CD4-positive, alpha-beta memory T cell (primary cell): ENCODE data around the gene EEF1AKMT3. TPM values are rescaled to one million over a fixed set of nuclear protein-coding genes. Genes with fewer than 3 reads are reported as not detected.

Experiments
- CTCF ChIA-PET: fragments of 350-600 bp; sonication (Branson Sonifier 250); formaldehyde crosslinking; loops from one replicate; lab custom pipeline; 2021; ENCODE audit warnings: inconsistent platforms; ENCODE audit not compliant: partially characterized antibody; lab: Charles Lee
- POLR2A ChIA-PET: fragments of 350-600 bp; sonication (Branson Sonifier 250); formaldehyde crosslinking; loops from one replicate; lab custom pipeline; 2021; ENCODE audit not compliant: partially characterized antibody; lab: Charles Lee
- DNase-seq, 5 donors: peaks; one replicate each; pipeline versions ENCODE4 v3.0.0 to v3.0.0-alpha.2; 2020 to 2022; ENCODE audit warnings: mixed read lengths in 1 of 5
- H3K27ac ChIP-seq: one replicate; pipeline ENCODE4 v1.7.0; 2013; ENCODE audit warnings: low read depth, low read length
- H3K27me3 ChIP-seq: 2 replicates; pipeline ENCODE4 v1.7.0; 2013; ENCODE audit warnings: mild to moderate bottlenecking, low read length, moderate library complexity; ENCODE audit not compliant: insufficient read depth
- H3K36me3 ChIP-seq: 2 replicates; pipeline ENCODE4 v1.7.0; 2013; ENCODE audit warnings: mild to moderate bottlenecking, low read length, moderate library complexity; ENCODE audit not compliant: insufficient read depth
- H3K4me1 ChIP-seq: 2 replicates; pipeline ENCODE4 v1.7.0; 2013; ENCODE audit warnings: mild to moderate bottlenecking, low read length, moderate library complexity; ENCODE audit not compliant: insufficient read depth
- H3K4me3 ChIP-seq, 2 donors: one replicate each; pipeline ENCODE4 v1.7.0; 2013; ENCODE audit warnings: low read length in 2 of 2, mild to moderate bottlenecking in 1 of 2
- H3K9me3 ChIP-seq, 2 donors: one replicate each; pipeline ENCODE4 v1.7.0; 2013; ENCODE audit warnings: low read length in 2 of 2, control low read depth in 1 of 2; ENCODE audit not compliant: control insufficient read depth in 1 of 2
- H3K27ac Mint-ChIP-seq, 7 donors: one replicate each; pipeline ENCODE4 v1.8.0; 2020 to 2021; ENCODE audit warnings: mixed read lengths in 7 of 7, mild to moderate bottlenecking in 6 of 7, inconsistent platforms in 3 of 7, moderate library complexity in 3 of 7
- H3K27me3 Mint-ChIP-seq, 2 donors: one replicate each; pipeline ENCODE4 v1.8.0; 2020 to 2021; ENCODE audit warnings: mixed read lengths in 2 of 2
- H3K36me3 Mint-ChIP-seq, 2 donors: one replicate each; pipeline ENCODE4 v1.8.0; 2020 to 2021; ENCODE audit warnings: mixed read lengths in 2 of 2, inconsistent platforms in 1 of 2, mild to moderate bottlenecking in 1 of 2
- H3K4me1 Mint-ChIP-seq, 4 donors: one replicate each; pipeline ENCODE4 v1.8.0; 2020 to 2021; ENCODE audit warnings: mixed read lengths in 4 of 4, mild to moderate bottlenecking in 1 of 4
- H3K4me3 Mint-ChIP-seq, 8 donors: one replicate each; pipeline ENCODE4 v1.8.0; 2020 to 2021; ENCODE audit warnings: mixed read lengths in 8 of 8, mild to moderate bottlenecking in 7 of 8, moderate library complexity in 6 of 8, inconsistent platforms in 3 of 8
- H3K9me3 Mint-ChIP-seq, 8 donors: one replicate each; pipeline ENCODE4 v1.8.0; 2020 to 2021; ENCODE audit warnings: mixed read lengths in 8 of 8, mild to moderate bottlenecking in 5 of 8, inconsistent platforms in 3 of 8, moderate library complexity in 1 of 8
- intact Hi-C: fragments of 100-400 bp; cut with micrococcal nuclease; formaldehyde crosslinking; loops from one replicate; pipeline ENCODE4 v1.15.1; 2023
- polyA plus RNA-seq, 2 donors: library from polyadenylated mRNA; unstranded; fragments of 300-500 nt; fragmentation: Illumina TruSeq; gene quantifications; one replicate each; pipeline ENCODE4 v1.2.3, GENCODE V29; 2021
- total RNA-seq, 2 experiments: library from RNA; stranded (reverse); gene quantifications; one replicate each; pipeline ENCODE4 v1.2.3, GENCODE V29; 2021

The EEF1AKMT3 gene
- total and polyA plus RNA-seq, 4 experiments from 2014 or later: 3.1 to 12.4 (median 5.1) TPM

DNA sequence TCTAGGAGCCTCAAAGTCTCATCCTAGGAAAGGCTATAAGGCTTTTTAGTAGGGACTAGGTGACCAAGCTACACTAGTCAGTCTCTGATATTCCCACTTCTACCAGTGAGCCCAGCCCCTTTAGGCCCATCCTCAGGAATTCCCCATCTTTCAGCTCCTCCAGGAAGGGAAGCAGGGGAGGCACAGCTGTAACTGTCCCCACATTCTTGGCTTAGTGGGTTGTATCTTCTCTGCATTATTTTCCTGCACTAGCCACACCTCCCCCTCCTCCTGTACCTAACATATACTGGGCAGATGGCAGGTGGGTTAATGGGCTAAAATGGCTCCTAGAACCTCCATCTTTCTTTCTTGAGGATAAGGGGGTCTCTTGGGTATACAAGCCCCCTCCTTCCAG lies 5.1 kb upstream of the EEF1AKMT3 start:
- no peaks in the 10 kb centered on the region for H3K9me3 ChIP-seq
- peaks cover 19% of the 10 kb centered on the region for H3K27me3 ChIP-seq
- Mint-ChIP-seq H3K4me1 (peaks cover 17 to 54% (median 34%) of the 10 kb centered on the region in 4 donors), H3K9me3 (peaks cover 0 to 2% (median 0%) of the 10 kb centered on the region in 8 donors), H3K4me3 (peak overlapping the region in 3 of 8 donors; percentile 6 to 94 (median 91)), H3K36me3 (peaks cover 11 to 19% of the 10 kb centered on the region in 2 donors), H3K27me3 (peaks cover 6 to 15% of the 10 kb centered on the region in 2 donors), H3K27ac (no peak overlapping the region)
- ChIA-PET POLR2A (interaction anchor here (1.0 to 4.3 kb wide), 8 partner anchors 8 to 26 kb away, joined by 3 to 45 read pairs (median 4); partner anchors contain the start of genes CDK4, TSFM and TSPAN31), CTCF (interaction anchor here (0.8 to 4.8 kb wide), 9 partner anchors 8 to 138 kb away, joined by 3 to 36 read pairs (median 4); no protein-coding TSS in a partner anchor)
- H3K4me1 ChIP-seq: peaks cover 45% of the 10 kb centered on the region
- no peak for DNase-seq
- no peak overlapping the region for H3K27ac ChIP-seq
- no peaks in the 10 kb centered on the region for H3K36me3 ChIP-seq
- intact Hi-C loops: no loop called here
- no peak overlapping the region for H3K4me3 ChIP-seq

DNA sequence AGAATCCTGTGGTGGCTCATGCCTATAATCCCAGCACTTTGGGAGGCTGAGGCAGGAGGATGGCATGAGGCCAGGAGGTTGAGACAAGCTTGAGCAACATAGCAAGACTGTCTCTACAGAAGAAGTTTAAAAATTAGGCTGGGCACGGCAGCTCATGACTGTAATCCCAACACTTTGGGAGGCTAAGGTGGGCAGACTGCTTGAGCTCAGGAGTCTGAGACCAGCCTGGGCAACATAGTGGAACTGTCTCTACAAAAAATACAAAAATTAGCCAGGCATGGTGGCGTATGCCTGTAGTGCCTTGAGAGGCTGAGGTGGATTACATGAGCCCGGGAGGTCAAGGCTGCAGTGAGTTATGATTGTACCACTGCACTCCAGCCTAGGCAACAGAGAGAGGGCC lies 4.5 kb upstream of the EEF1AKMT3 start:
- intact Hi-C loops: no loop called here
- CTCF ChIA-PET: interaction anchor here (0.8 to 4.8 kb wide), 8 partner anchors 9 to 138 kb away, joined by 3 to 36 read pairs (median 10); no protein-coding TSS in a partner anchor
- POLR2A ChIA-PET: interaction anchor here (0.6 to 4.3 kb wide), 7 partner anchors 9 to 165 kb away, joined by 3 to 45 read pairs (median 4); partner anchors contain the start of genes CDK4, TSFM and TSPAN31

DNA sequence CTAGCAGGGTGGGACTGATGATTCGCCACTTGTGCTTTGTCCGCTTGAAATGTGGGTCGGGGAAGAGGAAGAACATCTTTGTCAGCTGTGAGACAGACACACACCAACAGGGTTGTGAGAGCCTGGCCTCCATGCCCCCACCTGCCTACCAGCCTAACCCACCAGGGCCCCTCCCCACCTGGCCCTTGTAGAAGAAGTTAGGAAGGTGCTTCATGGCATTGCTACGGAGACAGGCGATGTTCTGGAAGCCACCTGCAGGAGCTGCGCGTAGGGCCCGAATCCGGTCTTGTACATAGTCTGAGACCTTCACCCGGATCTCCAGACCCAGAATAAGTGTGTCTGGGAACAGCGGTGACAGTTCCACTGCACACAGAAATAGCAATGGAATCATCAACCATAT lies 2.8 kb upstream of the EEF1AKMT3 start:
- Histone ChIP-seq H3K27me3 (peaks cover 19% of the 10 kb centered on the region), H3K27ac (no peak overlapping the region), H3K36me3 (no peaks in the 10 kb centered on the region), H3K4me3 (no peak overlapping the region), H3K9me3 (no peaks in the 10 kb centered on the region), H3K4me1 (peaks cover 52% of the 10 kb centered on the region)
- intact Hi-C loops: no loop called here
- peak overlapping the region in 4 of 7 donors; percentile 8 to 72 (median 59) for H3K27ac Mint-ChIP-seq
- no peak for DNase-seq
- peaks cover 1 to 9% of the 10 kb centered on the region in 2 donors for H3K27me3 Mint-ChIP-seq
- peaks cover 19 to 54% (median 32%) of the 10 kb centered on the region in 4 donors for H3K4me1 Mint-ChIP-seq
- peak overlapping the region in 6 of 8 donors; percentile 2 to 77 (median 21) for H3K4me3 Mint-ChIP-seq
- peaks cover 11 to 21% of the 10 kb centered on the region in 2 donors for H3K36me3 Mint-ChIP-seq
- H3K9me3 Mint-ChIP-seq: peaks cover 0 to 2% (median 0%) of the 10 kb centered on the region in 8 donors
- CTCF ChIA-PET: interaction anchor here (1.7 to 4.8 kb wide), 2 partner anchors 10 to 12 kb away, joined by 4 to 27 read pairs; no protein-coding TSS in a partner anchor
- POLR2A ChIA-PET: interaction anchor here (1.2 kb wide), 1 partner anchor 13 kb away, joined by 3 read pairs; the partner anchor contains the start of gene TSFM

More for the DNA sequence above, 4.5 kb upstream of the EEF1AKMT3 start:
- Histone ChIP-seq H3K9me3 (no peaks in the 10 kb centered on the region), H3K27me3 (peaks cover 19% of the 10 kb centered on the region), H3K36me3 (no peaks in the 10 kb centered on the region), H3K27ac (no peak overlapping the region), H3K4me3 (no peak overlapping the region), H3K4me1 (peaks cover 48% of the 10 kb centered on the region)
- Mint-ChIP-seq H3K4me1 (peaks cover 18 to 56% (median 36%) of the 10 kb centered on the region in 4 donors), H3K36me3 (peaks cover 11 to 20% of the 10 kb centered on the region in 2 donors), H3K4me3 (peak overlapping the region in 1 of 8 donors; percentile 27), H3K27me3 (peaks cover 6 to 15% of the 10 kb centered on the region in 2 donors), H3K27ac (no peak overlapping the region), H3K9me3 (peaks cover 0 to 2% (median 0%) of the 10 kb centered on the region in 8 donors)
- no peak for DNase-seq

DNA sequence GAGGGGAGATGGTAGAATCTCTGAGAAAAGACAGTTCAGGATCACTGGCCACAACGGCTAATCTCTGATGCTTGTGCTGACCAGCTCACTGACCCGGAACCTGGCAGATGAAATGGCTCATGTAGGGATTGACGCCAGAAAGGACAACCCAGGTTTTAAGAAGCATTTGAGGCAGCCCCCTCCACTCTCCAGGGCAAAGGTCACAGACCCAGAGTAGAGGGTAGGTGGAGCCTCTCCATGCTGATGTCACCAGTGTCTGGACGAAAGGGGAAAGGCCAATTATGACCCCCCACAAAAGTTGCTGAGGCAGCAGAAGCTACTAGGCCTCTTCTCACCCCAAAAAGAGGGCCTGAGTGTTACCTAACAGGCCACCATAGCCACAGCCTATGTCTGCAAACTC lies 1.7 kb upstream of the EEF1AKMT3 start:
- Mint-ChIP-seq H3K27me3 (peaks cover 1 to 8% of the 10 kb centered on the region in 2 donors), H3K4me3 (peak overlapping the region in 5 of 8 donors; percentile 5 to 98 (median 57)), H3K4me1 (peaks cover 19 to 43% (median 26%) of the 10 kb centered on the region in 4 donors), H3K27ac (peak overlapping the region; percentile 33 to 99 (median 78)), H3K36me3 (peaks cover 13 to 23% of the 10 kb centered on the region in 2 donors), H3K9me3 (peaks cover 0 to 2% (median 0%) of the 10 kb centered on the region in 8 donors)
- Histone ChIP-seq H3K36me3 (no peaks in the 10 kb centered on the region), H3K27ac (peak overlapping the region; percentile 84), H3K27me3 (peaks cover 14% of the 10 kb centered on the region), H3K4me1 (peaks cover 41% of the 10 kb centered on the region), H3K4me3 (no peak overlapping the region), H3K9me3 (no peaks in the 10 kb centered on the region)
- DNase-seq: no peak
- POLR2A ChIA-PET: interaction anchor here (0.7 kb wide), 1 partner anchor 36 kb away, joined by 3 read pairs; no protein-coding TSS in a partner anchor
- intact Hi-C loops: no loop called here
- CTCF ChIA-PET: interaction anchor here (0.8 to 4.8 kb wide), 3 partner anchors 11 to 12 kb away, joined by 4 to 27 read pairs (median 4); partner anchors contain the start of gene TSFM

DNA sequence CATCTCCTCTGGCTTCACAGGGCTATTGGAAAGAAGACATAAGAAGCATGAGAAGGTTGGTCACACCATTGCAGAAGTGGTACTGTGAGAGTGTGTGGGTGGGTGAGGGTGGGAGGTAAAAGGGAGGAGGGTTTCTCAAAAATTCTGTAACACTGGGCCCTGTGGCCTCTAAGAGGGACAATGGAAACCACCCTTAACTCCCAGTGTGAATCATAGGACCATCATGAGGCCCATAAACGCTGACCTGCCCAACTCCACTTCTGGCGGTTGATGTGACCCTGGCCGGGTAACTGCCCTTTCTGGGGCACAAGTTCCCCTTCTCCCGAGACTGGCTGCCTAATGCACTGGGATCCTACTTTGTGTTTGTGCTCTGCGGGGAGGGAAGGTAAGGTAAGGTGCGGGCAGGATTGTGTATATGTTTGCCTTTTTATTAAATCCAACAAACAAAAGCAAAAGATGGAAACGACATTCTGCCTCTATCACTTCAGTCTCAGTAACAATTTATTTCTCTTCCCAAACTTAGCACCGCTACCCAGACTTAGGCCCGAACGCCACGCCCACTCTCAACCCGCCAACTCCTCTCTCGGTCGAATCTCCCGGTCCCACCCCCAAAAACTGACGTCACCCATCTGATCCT lies 1.1 kb upstream of the EEF1AKMT3 start:
- peaks cover 35% of the 10 kb centered on the region for H3K4me1 ChIP-seq
- peak overlapping the region; percentile 95 to 100 (median 96) for H3K4me3 Mint-ChIP-seq
- H3K9me3 ChIP-seq: no peaks in the 10 kb centered on the region
- POLR2A ChIA-PET: interaction anchor here (1.1 to 1.8 kb wide), 6 partner anchors 11 to 124 kb away, joined by 4 to 53 read pairs (median 10); partner anchors contain the start of genes CDK4, MARCHF9, TSFM and TSPAN31
- peak overlapping the region; percentile 98 to 99 for H3K4me3 ChIP-seq
- H3K27ac Mint-ChIP-seq: peak overlapping the region; percentile 94 to 99 (median 98)
- H3K27ac ChIP-seq: peak overlapping the region; percentile 84
- peaks cover 9% of the 10 kb centered on the region for H3K27me3 ChIP-seq
- H3K9me3 Mint-ChIP-seq: peaks cover 0 to 2% (median 0%) of the 10 kb centered on the region in 8 donors
- intact Hi-C loops: no loop called here
- peak in 2 of 5 donors; percentile 81 to 91 for DNase-seq
- peaks cover 19 to 25% of the 10 kb centered on the region in 2 donors for H3K36me3 Mint-ChIP-seq
- H3K27me3 Mint-ChIP-seq: peaks cover 0 to 5% of the 10 kb centered on the region in 2 donors
- no peaks in the 10 kb centered on the region for H3K36me3 ChIP-seq
- H3K4me1 Mint-ChIP-seq: peaks cover 17 to 36% (median 25%) of the 10 kb centered on the region in 4 donors
- CTCF ChIA-PET: interaction anchor here (0.8 to 4.8 kb wide), 8 partner anchors 10 to 312 kb away, joined by 3 to 38 read pairs (median 6); partner anchors contain the start of gene TSFM

DNA sequence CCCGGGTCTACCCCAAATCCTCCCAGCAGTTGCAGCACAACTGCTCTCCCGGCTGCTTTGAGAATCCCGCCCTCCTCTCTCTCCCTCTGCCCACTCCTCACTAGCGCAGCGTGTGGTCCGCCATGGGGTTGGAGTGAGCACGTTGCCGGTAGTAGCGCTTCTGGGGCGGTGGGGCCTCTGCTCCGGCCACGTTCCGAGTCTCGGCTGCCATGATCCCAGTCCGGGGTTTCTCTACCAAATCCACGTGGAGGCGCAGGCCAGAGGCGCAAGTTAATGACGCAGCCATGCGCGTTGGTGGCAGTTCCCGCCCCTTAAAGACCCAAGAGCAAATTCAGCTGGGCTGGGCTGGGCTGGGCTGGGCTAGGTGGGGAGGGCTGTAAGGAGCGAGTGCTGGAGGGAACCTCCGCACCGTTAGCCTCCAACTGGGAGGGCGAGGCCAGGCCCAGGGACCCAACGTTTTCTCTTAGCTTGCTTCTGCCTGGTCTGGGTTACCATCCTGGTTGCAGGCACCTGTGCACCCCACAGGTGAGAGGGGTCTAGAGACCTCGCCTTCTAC lies 463 bp upstream of the EEF1AKMT3 start, which contains the start of gene METTL1:
TSS of gene METTL1 (minus strand) at position 233 of the 556 bp plus-strand sequence. CDS start at position 211, 22 bp downstream.
- H3K4me3 ChIP-seq: peak within 1 kb of the TSS; percentile 98 to 99
- intact Hi-C loops: loop anchor here (1.0 kb wide), 2 partner anchors 10 to 20 kb away; partner anchors contain the start of genes CDK4 and TSFM
- POLR2A ChIA-PET: interaction anchor here (0.7 to 1.8 kb wide), 10 partner anchors 11 to 127 kb away, joined by 3 to 53 read pairs (median 5); partner anchors contain the start of genes CDK4, CTDSP2, MARCHF9 and TSFM

More for the DNA sequence above, 463 bp upstream of the EEF1AKMT3 start, which contains the start of gene METTL1:
- CTCF ChIA-PET: interaction anchor here (0.8 to 3.9 kb wide), 5 partner anchors 11 to 313 kb away, joined by 3 to 38 read pairs (median 6); partner anchors contain the start of gene TSFM
- Histone ChIP-seq H3K9me3 (no peaks in the 10 kb centered on the region), H3K27me3 (peaks cover 3% of the 10 kb centered on the region), H3K36me3 (no peaks in the 10 kb centered on the region), H3K4me1 (peaks cover 29% of the 10 kb centered on the region), H3K27ac (peak within 1 kb of the TSS; percentile 84)
- Mint-ChIP-seq H3K27me3 (peaks cover 0 to 2% of the 10 kb centered on the region in 2 donors), H3K4me3 (peak within 1 kb of the TSS; percentile 95 to 100 (median 96)), H3K9me3 (peaks cover 0 to 2% (median 0%) of the 10 kb centered on the region in 8 donors), H3K27ac (peak within 1 kb of the TSS; percentile 94 to 99 (median 98)), H3K36me3 (peaks cover 20 to 25% of the 10 kb centered on the region in 2 donors), H3K4me1 (peaks cover 14 to 34% (median 20%) of the 10 kb centered on the region in 4 donors)
- DNase-seq: peak; percentile 88 to 95 (median 91)
